Thoracic aorta (tissue), 2 donors: Measurements from ENCODE around the gene MAML3. TPM values are rescaled to one million over a fixed set of nuclear protein-coding genes. Genes with fewer than 3 reads are reported as not detected.

Source experiments
- ATAC-seq: fragments of 150-250 bp; one replicate; pipeline ENCODE4 v1.8.0; 2017; ENCODE audit warnings: low read depth; ENCODE audit not compliant: insufficient number of reproducible peaks, low FRiP score
- DNase-seq: peaks from one replicate; pipeline ENCODE4 v3.0.0-alpha.2; 2020; ENCODE audit warnings: low spot score
- H3K27ac ChIP-seq, 2 donors: fragments of 200-600 bp; sonication (generic); 1 replicate in 1 of 2; 2 replicates in 1 of 2; pipeline ENCODE4 v1.5.1; 2016; ENCODE audit warnings: mild to moderate bottlenecking in 2 of 2, moderate library complexity in 2 of 2
- H3K27me3 ChIP-seq: fragments of 200-600 bp; sonication (generic); replicated peaks from 2 replicates; pipeline ENCODE4 v1.6.0; 2016; ENCODE audit warnings: mild to moderate bottlenecking; ENCODE audit not compliant: insufficient read depth
- H3K36me3 ChIP-seq: fragments of 200-600 bp; sonication (generic); one replicate; pipeline ENCODE4 v1.5.1; 2016
- H3K4me1 ChIP-seq, 2 donors: fragments of 200-600 bp; sonication (generic); 1 replicate in 1 of 2; 2 replicates in 1 of 2; pipeline versions ENCODE4 v1.5.1 to v1.6.0; 2016; ENCODE audit warnings: low read depth in 2 of 2, mild to moderate bottlenecking in 1 of 2; ENCODE audit not compliant: control insufficient read depth in 1 of 2
- H3K4me3 ChIP-seq: fragments of 200-600 bp; sonication (generic); 2 replicates; pipeline ENCODE4 v1.5.1; 2016; ENCODE audit warnings: mild to moderate bottlenecking
- H3K9me3 ChIP-seq: fragments of 200-600 bp; sonication (generic); 2 replicates; pipeline ENCODE4 v1.5.1; 2016
- CTCF ChIP-seq: fragments of 200-600 bp; sonication (generic); IDR thresholded peaks from one replicate; pipeline ENCODE4 v1.5.1; 2019; ENCODE audit warnings: antibody characterized with exemption
- total RNA-seq, 2 donors: library from RNA; depleted of rRNA; stranded (reverse); fragments of >200 nt; gene quantifications; one replicate each; pipeline versions ENCODE4 v1.1.0 to v1.2.3, GENCODE V29; 2016

Gene MAML3
- total RNA-seq, 2 donors from 2014 or later: 7.3 to 14.1 TPM

GRCh38 chr4:140152751-140153418, 1.1 kb downstream of the MAML3 start:
- H3K4me3 ChIP-seq: peak overlapping the region; percentile 89
- no peak for ATAC-seq
- H3K9me3 ChIP-seq: no peaks in the 10 kb centered on the region
- no peaks in the 10 kb centered on the region for H3K27me3 ChIP-seq
- no peaks in the 10 kb centered on the region for H3K36me3 ChIP-seq
- TF ChIP-seq CTCF: no peak
- peak; percentile 23 for DNase-seq
- peaks cover 0 to 7% of the 10 kb centered on the region in 2 donors for H3K4me1 ChIP-seq
- H3K27ac ChIP-seq: peak overlapping the region; percentile 93 to 94

GRCh38 chr4:140152013-140152703, 1.8 kb downstream of the MAML3 start:
- ATAC-seq (no peak), DNase-seq (no peak)
- peak overlapping the region; percentile 89 for H3K4me3 ChIP-seq
- peaks cover 0 to 4% of the 10 kb centered on the region in 2 donors for H3K4me1 ChIP-seq
- H3K27me3 ChIP-seq: no peaks in the 10 kb centered on the region
- H3K27ac ChIP-seq: peak overlapping the region; percentile 93 to 94
- TF ChIP-seq CTCF: no peak
- no peaks in the 10 kb centered on the region for H3K36me3 ChIP-seq
- no peaks in the 10 kb centered on the region for H3K9me3 ChIP-seq

- Histone ChIP-seq H3K27me3 (no peaks in the 10 kb centered on the region), H3K4me3 (peak overlapping the region; percentile 89), H3K4me1 (peaks cover 0 to 4% of the 10 kb centered on the region in 2 donors), H3K36me3 (no peaks in the 10 kb centered on the region), H3K9me3 (no peaks in the 10 kb centered on the region), H3K27ac (peak overlapping the region; percentile 93 to 94)
- DNase-seq (peak; percentile 30), ATAC-seq (peak; percentile 2)
- TF ChIP-seq CTCF: no peak
Observed at GRCh38 chr4:140151699-140152012, 2.3 kb downstream of the MAML3 start.

GRCh38 chr4:140150886-140151698, 2.9 kb downstream of the MAML3 start:
- DNase-seq (peak; percentile 71), ATAC-seq (peak; percentile 45)
- no peak for TF ChIP-seq CTCF
- peaks cover 0 to 4% of the 10 kb centered on the region in 2 donors for H3K4me1 ChIP-seq
- H3K27me3 ChIP-seq: no peaks in the 10 kb centered on the region
- H3K4me3 ChIP-seq: peak overlapping the region; percentile 89
- no peaks in the 10 kb centered on the region for H3K9me3 ChIP-seq
- H3K27ac ChIP-seq: peak overlapping the region; percentile 93 to 94
- H3K36me3 ChIP-seq: no peaks in the 10 kb centered on the region

- Histone ChIP-seq H3K4me3 (peak overlapping the region; percentile 89), H3K9me3 (no peaks in the 10 kb centered on the region), H3K36me3 (no peaks in the 10 kb centered on the region), H3K4me1 (peaks cover 0 to 4% of the 10 kb centered on the region in 2 donors), H3K27me3 (no peaks in the 10 kb centered on the region), H3K27ac (peak overlapping the region; percentile 93 to 94)
- ATAC-seq (no peak), DNase-seq (no peak)
- no peak for TF ChIP-seq CTCF
Observed at GRCh38 chr4:140150636-140150885, 3.4 kb downstream of the MAML3 start.
